Measurements from ENCODE around the gene PHF2. TPM values are rescaled to one million over a fixed set of nuclear protein-coding genes. Genes with fewer than 3 reads are reported as not detected.

The PHF2 gene
- total and polyA plus RNA-seq, 9 of the 15 experiments (the other 6 are each of a cell fraction or from before 2014, with no cell fraction given) = 0.37 to 14.4 (median 8.1) TPM

DNA sequence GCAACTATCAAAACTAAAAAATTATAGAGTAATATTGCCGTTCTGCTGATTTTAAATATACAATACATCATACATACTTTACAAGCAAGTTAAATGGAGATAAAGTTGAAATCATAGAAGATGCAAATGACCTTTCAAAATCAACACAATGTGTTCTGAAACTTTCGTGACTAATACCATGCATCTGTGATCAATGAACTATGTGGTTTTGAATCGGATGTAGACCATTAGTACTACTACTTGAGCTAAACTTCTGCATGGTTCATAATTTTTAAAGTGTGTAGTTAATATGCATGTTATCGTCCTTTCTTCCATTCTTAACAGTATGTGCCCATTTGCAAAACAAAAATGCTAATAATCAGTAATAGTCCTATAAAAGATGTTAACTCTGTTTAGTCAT is 11.3 kb upstream of the PHF2 start:
- 91% methylated on average over 4 of the region's 4 CpGs for WGBS (ENCODE audit: insufficient coverage, low coverage, missing lambda C conversion rate)

More for the DNA sequence above, 11.3 kb upstream of the PHF2 start:
- POLR2A ChIA-PET = no interaction called here
- no peak for ATAC-seq
- no peaks in the 10 kb centered on the region for H3K27me3 ChIP-seq (ENCODE audit: control insufficient read depth in 2 of 2, insufficient read depth in 2 of 2, low read length in 2 of 2)
- H3K36me3 ChIP-seq (ENCODE audit: control insufficient read depth, insufficient read depth, low read length) = peaks cover 44% of the 10 kb centered on the region
- H3K4me1 ChIP-seq (replicated peaks in 1 of 2; ENCODE audit: control insufficient read depth in 2 of 2, insufficient read depth in 2 of 2, low read length in 2 of 2) = peaks cover 7 to 13% of the 10 kb centered on the region in 2 experiments; a peak in 4 of 5 replicates
- H3K9me1 ChIP-seq (ENCODE audit: control insufficient read depth, insufficient read depth, low read length) = no peaks in the 10 kb centered on the region
- DNase-seq (ENCODE audit: extremely low read depth in 1 of 4, low spot score in 3 of 4) = no peak
- TF ChIP-seq ZHX1 (conservative IDR thresholded peaks at IDR 0.05; ENCODE audit: low read length) = no peak
- TF ChIP-seq XRCC3 (IDR thresholded peaks at IDR 0.05) = no peak
- TF ChIP-seq ZNF695 (CRISPR knock-in tag; IDR thresholded peaks at IDR 0.05) = no peak
- TF ChIP-seq, protein P1, sequence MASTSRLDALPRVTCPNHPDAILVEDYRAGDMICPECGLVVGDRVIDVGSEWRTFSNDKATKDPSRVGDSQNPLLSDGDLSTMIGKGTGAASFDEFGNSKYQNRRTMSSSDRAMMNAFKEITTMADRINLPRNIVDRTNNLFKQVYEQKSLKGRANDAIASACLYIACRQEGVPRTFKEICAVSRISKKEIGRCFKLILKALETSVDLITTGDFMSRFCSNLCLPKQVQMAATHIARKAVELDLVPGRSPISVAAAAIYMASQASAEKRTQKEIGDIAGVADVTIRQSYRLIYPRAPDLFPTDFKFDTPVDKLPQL (IDR thresholded peaks at IDR 0.05; ENCODE audit: extremely low read depth, insufficient read length) = no peak
- TF ChIP-seq EWSR1 (IDR thresholded peaks at IDR 0.05; ENCODE audit: borderline replicate concordance, low read depth, partially characterized antibody) = no peak
- TF ChIP-seq POLR2AphosphoS5 (IDR thresholded peaks at IDR 0.05; ENCODE audit: control insufficient read depth, insufficient read depth, low read depth, low read length) = no peak
- TF ChIP-seq, protein P2, sequence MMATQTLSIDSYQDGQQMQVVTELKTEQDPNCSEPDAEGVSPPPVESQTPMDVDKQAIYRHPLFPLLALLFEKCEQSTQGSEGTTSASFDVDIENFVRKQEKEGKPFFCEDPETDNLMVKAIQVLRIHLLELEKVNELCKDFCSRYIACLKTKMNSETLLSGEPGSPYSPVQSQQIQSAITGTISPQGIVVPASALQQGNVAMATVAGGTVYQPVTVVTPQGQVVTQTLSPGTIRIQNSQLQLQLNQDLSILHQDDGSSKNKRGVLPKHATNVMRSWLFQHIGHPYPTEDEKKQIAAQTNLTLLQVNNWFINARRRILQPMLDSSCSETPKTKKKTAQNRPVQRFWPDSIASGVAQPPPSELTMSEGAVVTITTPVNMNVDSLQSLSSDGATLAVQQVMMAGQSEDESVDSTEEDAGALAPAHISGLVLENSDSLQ (IDR thresholded peaks at IDR 0.05) = no peak
- no peak for TF ChIP-seq KAT8 (IDR thresholded peaks at IDR 0.05; ENCODE audit: low read depth)
- no peak for TF ChIP-seq ZNF785 (CRISPR knock-in tag; IDR thresholded peaks at IDR 0.05)
- no peak for TF ChIP-seq ATF2 (CRISPR knock-in tag; IDR thresholded peaks at IDR 0.05)
- TF ChIP-seq ARID4B (CRISPR knock-in tag; IDR thresholded peaks at IDR 0.05) = no peak
- no peak for TF ChIP-seq CREM (IDR thresholded peaks at IDR 0.05; ENCODE audit: low read depth)
- H3K27ac ChIP-seq (ENCODE audit: extremely low read depth, low read depth, low read length) = no peak overlapping the region
- CTCF ChIA-PET (ENCODE audit: low intra/inter-chr PET ratio) = no interaction called here
- H3K4me3 ChIP-seq = no peak overlapping the region
- H2AFZ ChIP-seq (ENCODE audit: low read depth, low read length) = no peak overlapping the region
- BruUV-seq (replicated peaks) = no TSS peak
- in situ Hi-C loops (cut with MboI) (no loop called here), intact Hi-C loops (cut with micrococcal nuclease) (loop anchor here (10.0 kb wide), 1 partner anchor 400 kb away; no protein-coding TSS in a partner anchor)
- H3K4me2 ChIP-seq (ENCODE audit: insufficient read depth, low read length) = no peak overlapping the region
- no peaks in the 10 kb centered on the region for H4K20me1 ChIP-seq (replicated peaks; ENCODE audit: control insufficient read depth, insufficient read depth, low read length)
- no peak overlapping the region for H3K9ac ChIP-seq (ENCODE audit: insufficient read depth in 1 of 2, low read depth in 2 of 2, low read length in 2 of 2)
- H3K79me2 ChIP-seq (ENCODE audit: control insufficient read depth, insufficient read depth, low read length) = no peaks in the 10 kb centered on the region; the same call in 2 of the 3 replicates
- H3K9me3 ChIP-seq (replicated peaks; ENCODE audit: control insufficient read depth, insufficient read depth, low read depth, low read length) = no peaks in the 10 kb centered on the region
- no peak for FAIRE-seq
